Brain pericyte (primary cell): Measurements from ENCODE around the gene METTL6.
"Not testable (repeated sequence)": the region's sequence is repeated elsewhere in the genome, so short reads cannot be mapped to it uniquely, and the experiment has no call there.

Experiments
- DNase-seq: peaks from one replicate; pipeline ENCODE4 v3.0.0-alpha.2; 2012; ENCODE audit warnings: low read depth, low spot score

The METTL6 gene

GRCh38 chr3:15451216-15452113 is 24.1 kb upstream of the METTL6 start:
- DNase-seq, result no peak

GRCh38 chr3:15450438-15451215 is 23.3 kb upstream of the METTL6 start:
- no peak for DNase-seq

- DNase-seq, result no peak
Measured at GRCh38 chr3:15449489-15450224, 22.3 kb upstream of the METTL6 start.

DNA sequence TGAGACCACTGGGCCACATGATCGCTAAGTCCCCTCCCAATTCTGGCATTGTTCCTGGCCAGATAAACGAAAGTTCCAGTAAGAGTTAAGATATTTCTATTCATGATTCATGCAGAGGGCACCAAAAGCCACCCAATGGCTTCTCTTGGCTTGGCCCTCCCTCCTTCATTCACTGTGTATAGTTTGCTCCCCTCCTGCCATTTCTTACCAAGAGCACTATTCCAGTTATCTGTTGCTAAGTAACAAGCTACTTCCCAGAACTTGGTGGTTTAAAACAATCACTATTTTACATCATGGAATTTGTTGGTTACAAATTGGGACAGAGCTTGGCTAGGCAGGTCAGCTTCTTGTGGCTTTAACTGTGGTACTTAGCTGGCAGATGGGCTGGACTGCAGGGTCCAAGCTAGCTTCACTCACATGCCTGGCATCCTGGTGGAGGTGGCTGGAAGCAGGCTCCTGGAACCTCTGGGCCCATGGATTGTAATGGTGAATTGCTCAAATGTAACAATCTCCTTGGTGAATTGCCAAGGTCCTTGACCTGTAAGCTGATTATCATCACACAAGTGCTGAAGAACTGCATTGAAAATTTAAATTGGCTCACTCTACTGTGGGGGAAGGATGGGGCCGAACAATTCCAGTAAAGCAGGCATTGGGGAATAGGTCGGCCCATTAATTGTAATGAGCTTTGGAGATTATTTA is 16.6 kb upstream of the METTL6 start:
- DNase-seq, result no peak

DNA sequence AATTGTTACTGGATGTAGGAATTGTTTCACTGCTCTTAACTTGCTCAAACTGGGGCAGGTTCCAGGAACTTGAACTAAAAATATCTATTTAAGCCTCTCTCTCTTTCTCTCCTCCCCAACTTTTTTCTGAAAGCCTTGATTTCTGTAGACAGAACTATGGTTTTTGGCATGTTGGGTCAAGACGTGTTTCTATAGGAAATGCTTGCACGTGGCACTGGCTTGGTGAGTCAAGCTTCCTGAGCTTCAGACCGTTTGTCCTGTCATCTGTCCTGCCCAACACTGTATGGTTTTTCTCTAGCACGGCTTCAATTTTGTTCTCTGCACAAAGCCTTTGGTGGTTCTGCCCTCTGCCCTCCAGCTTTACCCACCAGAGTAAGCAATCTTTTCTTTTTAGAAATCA is 13.5 kb upstream of the METTL6 start:
- no peak for DNase-seq

GRCh38 chr3:15439476-15439875 is 12.1 kb upstream of the METTL6 start:
- no peak for DNase-seq

DNA sequence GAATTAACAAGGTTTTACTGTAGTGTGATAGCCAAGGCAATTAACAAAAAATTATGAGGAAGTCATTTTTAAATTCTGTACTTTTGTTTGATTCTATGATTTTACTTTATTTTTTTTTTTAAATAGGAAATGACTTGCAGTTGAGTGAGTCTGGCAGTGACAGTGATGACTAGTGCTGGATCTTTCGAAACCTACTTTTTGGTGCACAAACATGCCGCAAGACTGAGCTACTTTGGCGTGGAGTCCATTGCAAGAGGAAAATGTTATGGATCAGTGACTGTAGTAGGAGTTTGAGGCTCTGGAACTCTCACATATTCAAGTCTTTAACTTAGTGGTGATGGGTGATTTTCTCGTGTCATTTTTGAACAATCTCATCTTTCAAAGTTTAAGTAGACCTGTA is 11.6 kb upstream of the METTL6 start:
- no peak for DNase-seq

DNA sequence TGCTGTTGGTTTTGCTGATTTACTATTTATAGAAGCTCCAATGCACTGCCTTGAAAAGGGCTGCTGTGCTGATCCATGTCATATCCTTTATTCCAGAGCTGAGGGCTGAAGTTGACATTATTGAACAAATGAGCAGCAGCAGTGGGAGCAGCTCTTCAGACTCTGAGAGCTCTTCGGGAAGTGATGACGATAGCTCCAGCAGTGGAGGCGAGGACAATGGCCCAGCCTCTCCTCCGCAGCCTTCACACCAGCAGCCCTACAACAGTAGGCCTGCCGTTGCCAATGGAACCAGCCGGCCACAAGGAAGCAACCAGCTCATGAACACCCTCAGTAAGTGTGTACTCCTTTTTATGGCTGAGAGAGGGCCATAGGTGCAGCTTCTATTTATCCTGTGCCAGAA is 8.9 kb upstream of the METTL6 start:
- DNase-seq, result no peak

DNA sequence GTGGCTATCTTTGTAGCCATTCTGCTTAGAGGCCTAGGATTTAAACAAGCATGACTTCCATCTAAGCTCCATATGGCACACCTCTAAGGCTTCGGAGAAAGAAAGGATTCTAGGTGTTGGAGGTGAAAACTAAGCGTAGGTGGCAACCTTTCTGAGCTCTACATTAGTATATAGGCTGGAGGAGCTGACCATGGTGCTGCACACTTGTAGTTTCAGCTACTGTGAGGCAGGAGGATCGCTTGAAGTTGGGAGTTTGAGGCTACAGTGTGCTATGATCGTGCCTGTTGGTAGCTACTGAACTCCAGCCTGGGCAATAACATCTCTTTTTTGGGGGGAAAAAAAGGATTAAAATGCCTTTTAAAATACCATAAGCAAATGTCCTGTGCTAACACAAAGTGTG is 7.4 kb upstream of the METTL6 start:
- DNase-seq, result no peak

DNA sequence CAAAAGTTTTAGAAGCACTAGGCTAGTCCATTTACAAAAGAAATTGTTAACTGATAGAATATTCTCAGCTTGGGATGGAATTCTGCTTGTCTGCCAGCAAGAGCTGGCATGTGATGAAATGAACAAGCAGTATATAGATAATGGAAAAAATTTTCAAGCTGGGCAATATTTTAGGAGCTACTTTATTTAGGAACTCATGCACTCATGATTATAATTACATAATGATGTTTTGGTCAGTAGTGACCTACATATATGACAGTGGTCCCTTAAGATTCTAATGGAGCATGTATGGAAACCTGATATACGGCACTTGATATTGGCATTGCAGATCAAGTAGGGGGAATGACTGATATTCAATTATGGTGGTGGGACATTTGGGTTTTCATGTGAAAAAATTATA is 6.2 kb upstream of the METTL6 start:
- no peak for DNase-seq

DNA sequence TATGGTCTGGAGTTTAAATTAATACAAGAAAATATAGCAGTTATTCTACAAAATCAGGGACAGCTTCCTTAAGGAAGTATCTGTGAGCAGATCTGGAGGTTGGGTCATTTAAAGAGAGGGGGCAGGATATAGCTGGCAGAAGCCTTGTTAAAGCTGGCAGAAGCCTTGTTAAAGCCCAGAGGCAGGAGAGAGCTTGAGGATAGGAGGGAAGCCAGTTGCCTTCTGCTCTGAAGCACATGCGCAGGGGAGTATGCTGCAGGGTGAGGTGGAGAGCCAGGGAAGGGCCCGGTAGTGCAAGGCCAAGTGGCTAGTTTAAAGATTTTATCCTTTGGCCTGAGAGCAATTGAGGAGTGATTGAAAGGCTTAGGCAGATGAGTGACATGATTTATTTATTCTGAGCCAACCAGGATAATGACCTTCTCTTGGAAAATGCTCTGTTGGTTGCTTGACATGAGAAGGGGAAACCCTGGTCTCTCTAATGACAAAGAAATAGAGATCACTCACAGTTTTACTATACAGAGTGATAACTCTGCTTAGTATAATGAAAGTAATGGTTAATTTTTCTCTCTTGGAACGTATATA is 4.0 kb upstream of the METTL6 start:
- DNase-seq, result no peak

- DNase-seq, result no peak
Measured at GRCh38 chr3:15430624-15431023, 3.3 kb upstream of the METTL6 start.

- no peak for DNase-seq
Measured at GRCh38 chr3:15429080-15429479, 1.7 kb upstream of the METTL6 start.

DNA sequence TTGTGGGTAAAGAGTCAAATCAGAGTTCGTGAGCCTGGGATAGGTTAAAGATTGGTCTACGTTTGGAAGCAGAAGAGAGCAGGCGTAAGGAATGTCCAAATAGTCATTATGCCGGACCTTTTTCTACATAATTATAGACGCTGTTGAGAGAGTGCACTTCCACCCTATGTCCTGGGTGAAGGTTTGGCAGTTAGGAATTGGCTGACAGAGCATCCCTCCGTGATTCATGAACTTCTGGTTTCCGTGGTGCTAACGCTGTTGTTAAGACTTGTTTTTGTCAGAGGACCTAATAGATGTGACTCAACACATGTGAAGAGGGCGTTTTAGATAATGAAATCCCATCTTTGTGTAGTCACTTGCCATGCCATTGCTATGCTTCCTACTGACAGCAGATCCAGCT is 1.2 kb upstream of the METTL6 start:
- DNase-seq, result no peak

GRCh38 chr3:15427981-15428380 is 637 bp upstream of the METTL6 start:
- DNase-seq, result no peak

- DNase-seq, result no peak
Measured at GRCh38 chr3:15426579-15427118, 695 bp downstream of the METTL6 start.

DNA sequence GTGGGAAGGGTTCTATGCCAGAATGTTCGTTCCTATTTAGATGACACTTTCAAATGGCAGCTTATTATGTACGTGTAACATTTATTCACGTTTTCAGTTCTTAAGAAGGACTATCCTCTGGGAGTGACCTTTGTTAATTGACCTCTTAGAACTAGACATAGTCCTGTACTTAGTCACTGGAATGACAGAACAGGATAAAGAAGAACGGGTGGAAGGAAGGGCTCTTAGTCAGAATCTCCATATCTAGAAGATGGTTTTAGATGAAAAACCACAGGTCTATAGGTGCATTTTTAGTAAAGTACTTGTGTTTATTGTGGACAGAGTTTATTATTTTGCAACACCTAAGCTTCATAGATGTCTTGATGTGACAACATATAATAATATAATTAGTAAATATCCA is 6.5 kb downstream of the METTL6 start:
- no peak for DNase-seq

GRCh38 chr3:15410966-15411365 is 16.4 kb downstream of the METTL6 start:
- DNase-seq, result not testable (repeated sequence)

DNA sequence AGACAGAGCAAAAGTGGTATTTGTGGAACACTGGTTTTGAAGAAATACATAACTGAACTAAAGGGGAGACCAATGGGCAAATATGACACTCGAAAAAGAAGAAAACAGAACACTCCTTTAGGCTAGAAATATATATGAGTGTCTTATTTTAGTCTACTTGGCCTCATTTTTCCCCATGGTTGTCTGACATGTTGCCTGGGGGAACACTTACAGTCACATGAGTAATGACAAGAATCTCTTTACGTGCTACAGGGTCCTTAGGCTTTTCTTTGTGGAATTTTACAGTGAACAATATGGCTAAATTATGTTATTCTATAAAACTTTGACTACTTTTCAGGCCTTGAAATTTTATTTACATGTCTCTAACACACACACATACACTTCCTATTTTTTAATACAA is 17.6 kb downstream of the METTL6 start:
- DNase-seq, result no peak

DNA sequence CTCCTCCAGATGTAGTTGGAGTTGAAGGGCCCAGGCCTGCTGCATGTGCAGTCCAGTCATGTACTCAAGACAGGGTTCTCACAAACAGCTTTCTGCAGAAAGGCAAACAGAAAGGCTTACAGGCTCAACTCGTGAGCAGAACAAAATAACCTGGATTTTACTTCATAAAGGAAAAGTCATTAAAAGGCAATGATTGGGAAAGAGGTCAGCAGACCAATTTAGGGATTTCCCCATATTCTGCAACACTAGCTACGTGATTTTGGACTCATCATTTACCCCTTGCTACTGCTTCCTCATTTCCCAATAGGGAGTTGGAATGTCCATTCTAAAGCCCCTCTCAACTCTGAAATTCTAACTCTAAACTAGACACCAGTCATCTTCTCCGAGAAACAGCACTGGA is 18.1 kb downstream of the METTL6 start:
- no peak for DNase-seq

- no peak for DNase-seq
Measured at GRCh38 chr3:15405448-15406050, 21.8 kb downstream of the METTL6 start.
